ENCODE results near the gene ANKRD33.

The ANKRD33 gene

GRCh38 chr12:51921017-51921725 is 33.3 kb downstream of the ANKRD33 start:
- Mint-ChIP-seq H3K4me3 (no peak overlapping the region), H3K27ac (no peak overlapping the region), H3K36me3 (ENCODE audit: low read depth) (peaks cover 6% of the 10 kb centered on the region), H3K27me3 (peaks cover 22% of the 10 kb centered on the region), H3K4me1 (ENCODE audit: low read depth) (peaks cover 44% of the 10 kb centered on the region), H3K9me3 (no peaks in the 10 kb centered on the region)
- intact Hi-C loops (cut with micrococcal nuclease) = loop anchor here (10.0 kb wide), 1 partner anchor 54 kb away; no protein-coding TSS in a partner anchor

GRCh38 chr12:51922146-51922545 is 34.2 kb downstream of the ANKRD33 start:
- intact Hi-C loops (cut with micrococcal nuclease) = loop anchor here (1.0 to 10.0 kb wide), 4 partner anchors 10 to 53 kb away; no protein-coding TSS in a partner anchor

GRCh38 chr12:51922762-51923505 is 35.0 kb downstream of the ANKRD33 start:
- peaks cover 6% of the 10 kb centered on the region for H3K36me3 Mint-ChIP-seq (ENCODE audit: low read depth)
- peaks cover 22% of the 10 kb centered on the region for H3K27me3 Mint-ChIP-seq
- intact Hi-C loops (cut with micrococcal nuclease) = loop anchor here (1.0 to 10.0 kb wide), 4 partner anchors 11 to 52 kb away; no protein-coding TSS in a partner anchor
- no peaks in the 10 kb centered on the region for H3K9me3 Mint-ChIP-seq
- H3K4me1 Mint-ChIP-seq (ENCODE audit: low read depth) = peaks cover 48% of the 10 kb centered on the region
- peak overlapping the region; percentile 14 for H3K4me3 Mint-ChIP-seq
- peak overlapping the region; percentile 71 for H3K27ac Mint-ChIP-seq

More at GRCh38 chr12:51922146-51922545, 34.2 kb downstream of the ANKRD33 start:
- H3K4me1 Mint-ChIP-seq (ENCODE audit: low read depth) = peaks cover 48% of the 10 kb centered on the region
- peak overlapping the region; percentile 71 for H3K27ac Mint-ChIP-seq
- peaks cover 22% of the 10 kb centered on the region for H3K27me3 Mint-ChIP-seq
- no peaks in the 10 kb centered on the region for H3K9me3 Mint-ChIP-seq
- H3K4me3 Mint-ChIP-seq = no peak overlapping the region
- peaks cover 6% of the 10 kb centered on the region for H3K36me3 Mint-ChIP-seq (ENCODE audit: low read depth)

- Mint-ChIP-seq H3K36me3 (ENCODE audit: low read depth) (peaks cover 6% of the 10 kb centered on the region), H3K9me3 (no peaks in the 10 kb centered on the region), H3K27me3 (peaks cover 22% of the 10 kb centered on the region), H3K4me1 (ENCODE audit: low read depth) (peaks cover 48% of the 10 kb centered on the region), H3K4me3 (peak overlapping the region; percentile 14), H3K27ac (peak overlapping the region; percentile 71)
- intact Hi-C loops (cut with micrococcal nuclease) = loop anchor here (2.0 to 10.0 kb wide), 3 partner anchors 19 to 51 kb away; no protein-coding TSS in a partner anchor
These were observed 35.8 kb downstream of the ANKRD33 start for GRCh38 chr12:51923506-51924365.

- intact Hi-C loops (cut with micrococcal nuclease) = loop anchor here (10.0 kb wide), 1 partner anchor 50 kb away; no protein-coding TSS in a partner anchor
- Mint-ChIP-seq H3K4me3 (no peak overlapping the region), H3K27me3 (peaks cover 20% of the 10 kb centered on the region), H3K36me3 (ENCODE audit: low read depth) (peaks cover 6% of the 10 kb centered on the region), H3K9me3 (no peaks in the 10 kb centered on the region), H3K4me1 (ENCODE audit: low read depth) (peaks cover 48% of the 10 kb centered on the region), H3K27ac (no peak overlapping the region)
These were observed 36.8 kb downstream of the ANKRD33 start for GRCh38 chr12:51924551-51925319.

GRCh38 chr12:51925346-51926063 is 37.6 kb downstream of the ANKRD33 start:
- peak overlapping the region; percentile 6 for H3K27ac Mint-ChIP-seq
- H3K4me3 Mint-ChIP-seq = no peak overlapping the region
- H3K4me1 Mint-ChIP-seq (ENCODE audit: low read depth) = peaks cover 48% of the 10 kb centered on the region
- peaks cover 19% of the 10 kb centered on the region for H3K27me3 Mint-ChIP-seq
- H3K9me3 Mint-ChIP-seq = no peaks in the 10 kb centered on the region
- peaks cover 2% of the 10 kb centered on the region for H3K36me3 Mint-ChIP-seq (ENCODE audit: low read depth)
- intact Hi-C loops (cut with micrococcal nuclease) = loop anchor here (10.0 kb wide), 1 partner anchor 49 kb away; no protein-coding TSS in a partner anchor

GRCh38 chr12:51926064-51926632 is 38.2 kb downstream of the ANKRD33 start:
- H3K36me3 Mint-ChIP-seq (ENCODE audit: low read depth) = no peaks in the 10 kb centered on the region
- H3K4me1 Mint-ChIP-seq (ENCODE audit: low read depth) = peaks cover 47% of the 10 kb centered on the region
- H3K27me3 Mint-ChIP-seq = peaks cover 19% of the 10 kb centered on the region
- peak overlapping the region; percentile 6 for H3K27ac Mint-ChIP-seq
- intact Hi-C loops (cut with micrococcal nuclease) = loop anchor here (10.0 kb wide), 1 partner anchor 49 kb away; no protein-coding TSS in a partner anchor
- H3K9me3 Mint-ChIP-seq = no peaks in the 10 kb centered on the region
- H3K4me3 Mint-ChIP-seq = no peak overlapping the region

- no peaks in the 10 kb centered on the region for H3K9me3 Mint-ChIP-seq
- intact Hi-C loops (cut with micrococcal nuclease) = loop anchor here (10.0 kb wide), 1 partner anchor 48 kb away; no protein-coding TSS in a partner anchor
- no peaks in the 10 kb centered on the region for H3K36me3 Mint-ChIP-seq (ENCODE audit: low read depth)
- H3K27me3 Mint-ChIP-seq = peaks cover 17% of the 10 kb centered on the region
- no peak overlapping the region for H3K4me3 Mint-ChIP-seq
- peaks cover 43% of the 10 kb centered on the region for H3K4me1 Mint-ChIP-seq (ENCODE audit: low read depth)
- H3K27ac Mint-ChIP-seq = no peak overlapping the region
These were observed 38.8 kb downstream of the ANKRD33 start for GRCh38 chr12:51926718-51927117.

- Mint-ChIP-seq H3K4me1 (ENCODE audit: low read depth) (peaks cover 14% of the 10 kb centered on the region), H3K9me3 (no peaks in the 10 kb centered on the region), H3K27ac (no peak overlapping the region), H3K27me3 (peaks cover 10% of the 10 kb centered on the region), H3K36me3 (ENCODE audit: low read depth) (no peaks in the 10 kb centered on the region), H3K4me3 (no peak overlapping the region)
- intact Hi-C loops (cut with micrococcal nuclease) = no loop called here
These were observed 44.5 kb downstream of the ANKRD33 start for GRCh38 chr12:51932218-51933076.

- intact Hi-C loops (cut with micrococcal nuclease) = no loop called here
- H3K4me1 Mint-ChIP-seq (ENCODE audit: low read depth) = peaks cover 14% of the 10 kb centered on the region
- no peaks in the 10 kb centered on the region for H3K36me3 Mint-ChIP-seq (ENCODE audit: low read depth)
- peaks cover 10% of the 10 kb centered on the region for H3K27me3 Mint-ChIP-seq
- no peak overlapping the region for H3K4me3 Mint-ChIP-seq
- no peaks in the 10 kb centered on the region for H3K9me3 Mint-ChIP-seq
- H3K27ac Mint-ChIP-seq = no peak overlapping the region
These were observed 46.2 kb downstream of the ANKRD33 start for GRCh38 chr12:51934080-51934479.

GRCh38 chr12:51937926-51938325 is 50.0 kb downstream of the ANKRD33 start:
- H3K4me3 Mint-ChIP-seq = no peak overlapping the region
- H3K27me3 Mint-ChIP-seq = peaks cover 17% of the 10 kb centered on the region
- no peaks in the 10 kb centered on the region for H3K9me3 Mint-ChIP-seq
- H3K36me3 Mint-ChIP-seq (ENCODE audit: low read depth) = no peaks in the 10 kb centered on the region
- peaks cover 21% of the 10 kb centered on the region for H3K4me1 Mint-ChIP-seq (ENCODE audit: low read depth)
- intact Hi-C loops (cut with micrococcal nuclease) = no loop called here
- H3K27ac Mint-ChIP-seq = no peak overlapping the region
